ENCODE measurements around the gene ARHGEF11. TPM values are rescaled to one million over a fixed set of nuclear protein-coding genes. Genes with fewer than 3 reads are reported as not detected.

Gene ARHGEF11
- total RNA-seq, 1 experiment from 2014 or later = 25.3 TPM

DNA sequence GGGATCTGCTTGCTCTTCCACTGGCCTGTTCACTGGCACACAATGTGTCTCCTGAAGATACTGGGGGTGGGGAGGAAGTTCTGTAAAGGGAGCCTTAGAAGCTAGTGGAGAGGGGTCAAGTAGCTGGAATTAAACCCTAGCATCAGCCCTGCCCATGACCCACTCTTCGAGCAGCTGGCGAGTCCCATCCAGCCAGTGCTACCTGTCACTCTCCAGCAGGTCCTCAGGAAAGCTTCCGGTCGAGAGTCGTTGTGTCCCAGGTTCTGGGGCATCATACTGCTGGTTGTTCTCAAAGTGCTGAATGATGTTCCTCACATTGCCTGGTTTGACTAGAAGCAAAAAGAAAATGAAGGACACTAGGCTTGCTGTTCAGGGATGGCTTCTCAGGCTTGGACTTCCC, 94.2 kb downstream of the ARHGEF11 start:
- intact Hi-C loops (cut with micrococcal nuclease; ENCODE audit: unreplicated experiment) = no loop called here
- no peak for DNase-seq (ENCODE audit: low spot score)
- POLR2A ChIA-PET (ENCODE audit: low non-redundant PET) = no interaction called here
- Histone ChIP-seq H3K36me3 (ENCODE audit: insufficient read depth, low read length, poor library complexity, severe bottlenecking) (peaks cover 5% of the 10 kb centered on the region), H3K4me3 (ENCODE audit: low read depth, low read length, poor library complexity, severe bottlenecking) (no peak overlapping the region), H3K27me3 (replicated peaks; ENCODE audit: insufficient read depth, low read depth, low read length, poor library complexity) (no peaks in the 10 kb centered on the region), H3K9me3 (ENCODE audit: low read depth, low read length, poor library complexity, severe bottlenecking) (no peaks in the 10 kb centered on the region), H3K4me1 (ENCODE audit: insufficient read depth, low read length, poor library complexity, severe bottlenecking) (no peaks in the 10 kb centered on the region), H3K27ac (ENCODE audit: low read depth, low read length, poor library complexity, severe bottlenecking) (no peak overlapping the region)
- CTCF ChIA-PET = no interaction called here
- TF ChIP-seq EZH2 (IDR thresholded peaks at IDR 0.05; ENCODE audit: borderline replicate concordance, low read depth, low read length, poor library complexity, severe bottlenecking) = no peak
- TF ChIP-seq, protein P1, sequence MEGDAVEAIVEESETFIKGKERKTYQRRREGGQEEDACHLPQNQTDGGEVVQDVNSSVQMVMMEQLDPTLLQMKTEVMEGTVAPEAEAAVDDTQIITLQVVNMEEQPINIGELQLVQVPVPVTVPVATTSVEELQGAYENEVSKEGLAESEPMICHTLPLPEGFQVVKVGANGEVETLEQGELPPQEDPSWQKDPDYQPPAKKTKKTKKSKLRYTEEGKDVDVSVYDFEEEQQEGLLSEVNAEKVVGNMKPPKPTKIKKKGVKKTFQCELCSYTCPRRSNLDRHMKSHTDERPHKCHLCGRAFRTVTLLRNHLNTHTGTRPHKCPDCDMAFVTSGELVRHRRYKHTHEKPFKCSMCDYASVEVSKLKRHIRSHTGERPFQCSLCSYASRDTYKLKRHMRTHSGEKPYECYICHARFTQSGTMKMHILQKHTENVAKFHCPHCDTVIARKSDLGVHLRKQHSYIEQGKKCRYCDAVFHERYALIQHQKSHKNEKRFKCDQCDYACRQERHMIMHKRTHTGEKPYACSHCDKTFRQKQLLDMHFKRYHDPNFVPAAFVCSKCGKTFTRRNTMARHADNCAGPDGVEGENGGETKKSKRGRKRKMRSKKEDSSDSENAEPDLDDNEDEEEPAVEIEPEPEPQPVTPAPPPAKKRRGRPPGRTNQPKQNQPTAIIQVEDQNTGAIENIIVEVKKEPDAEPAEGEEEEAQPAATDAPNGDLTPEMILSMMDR (conservative IDR thresholded peaks at IDR 0.05; ENCODE audit: low read depth, low read length) = no peak
- no TSS peak for BruUV-seq (replicated peaks)

DNA sequence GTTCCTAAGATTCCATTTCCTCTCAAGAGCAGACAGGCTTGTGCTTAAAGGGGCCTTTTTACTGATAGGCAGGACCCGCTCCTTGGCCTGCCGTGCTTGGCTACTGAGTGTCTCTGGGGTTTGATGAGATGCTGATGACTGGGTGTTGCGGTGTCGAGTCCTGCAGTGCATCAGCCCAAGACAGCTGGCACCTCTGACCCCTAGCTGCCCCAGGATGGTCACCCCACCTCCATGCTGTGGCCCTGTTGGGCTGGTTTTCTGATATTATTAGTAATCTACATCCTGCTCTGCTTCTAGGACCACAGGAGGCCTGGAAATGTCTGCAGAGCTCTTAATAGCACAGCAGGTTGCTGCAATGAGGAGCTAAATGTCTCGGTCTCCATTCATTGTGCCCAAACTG, 96.4 kb downstream of the ARHGEF11 start:
- Histone ChIP-seq H3K27ac (ENCODE audit: low read depth, low read length, poor library complexity, severe bottlenecking) (no peak overlapping the region), H3K4me1 (ENCODE audit: insufficient read depth, low read length, poor library complexity, severe bottlenecking) (no peaks in the 10 kb centered on the region), H3K36me3 (ENCODE audit: insufficient read depth, low read length, poor library complexity, severe bottlenecking) (peaks cover 9% of the 10 kb centered on the region), H3K4me3 (ENCODE audit: low read depth, low read length, poor library complexity, severe bottlenecking) (no peak overlapping the region), H3K27me3 (replicated peaks; ENCODE audit: insufficient read depth, low read depth, low read length, poor library complexity) (no peaks in the 10 kb centered on the region), H3K9me3 (ENCODE audit: low read depth, low read length, poor library complexity, severe bottlenecking) (no peaks in the 10 kb centered on the region)
- TF ChIP-seq EZH2 (IDR thresholded peaks at IDR 0.05; ENCODE audit: borderline replicate concordance, low read depth, low read length, poor library complexity, severe bottlenecking) = no peak
- TF ChIP-seq, protein P1 (conservative IDR thresholded peaks at IDR 0.05; ENCODE audit: low read depth, low read length) = no peak
- ChIA-PET CTCF (interaction anchor here (1.0 kb wide), 1 partner anchor 21 kb away, joined by 3 read pairs; no protein-coding TSS in a partner anchor), POLR2A (ENCODE audit: low non-redundant PET) (no interaction called here)
- DNase-seq (ENCODE audit: low spot score) = no peak
- intact Hi-C loops (cut with micrococcal nuclease; ENCODE audit: unreplicated experiment) = no loop called here
- BruUV-seq (replicated peaks) = no TSS peak

DNA sequence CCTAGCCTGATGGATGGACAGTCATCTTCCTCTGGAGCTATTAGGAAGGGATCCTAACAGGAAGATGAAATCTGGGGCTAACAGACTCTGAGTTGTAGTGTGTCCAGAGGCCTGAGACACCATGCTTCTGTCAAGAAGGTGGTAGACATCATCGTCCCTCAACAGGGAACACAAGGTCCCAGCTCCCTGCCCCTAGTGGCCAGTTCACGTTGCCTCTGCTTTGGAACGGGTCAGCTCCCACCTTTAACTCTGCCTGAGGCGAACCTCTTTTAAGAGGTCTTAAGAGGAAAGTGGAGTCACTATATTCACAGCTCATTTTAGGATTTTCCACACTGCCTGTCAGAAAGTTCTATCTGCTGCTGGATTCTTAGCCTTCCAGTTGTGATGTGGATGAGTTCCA, 96.8 kb downstream of the ARHGEF11 start:
- no peaks in the 10 kb centered on the region for H3K27me3 ChIP-seq (replicated peaks; ENCODE audit: insufficient read depth, low read depth, low read length, poor library complexity)

More for the DNA sequence above, 96.8 kb downstream of the ARHGEF11 start:
- H3K27ac ChIP-seq (ENCODE audit: low read depth, low read length, poor library complexity, severe bottlenecking) = no peak overlapping the region
- CTCF ChIA-PET = interaction anchor here (1.0 kb wide), 1 partner anchor 21 kb away, joined by 3 read pairs; no protein-coding TSS in a partner anchor
- no TSS peak for BruUV-seq (replicated peaks)
- DNase-seq (ENCODE audit: low spot score) = no peak
- no peaks in the 10 kb centered on the region for H3K4me1 ChIP-seq (ENCODE audit: insufficient read depth, low read length, poor library complexity, severe bottlenecking)
- H3K4me3 ChIP-seq (ENCODE audit: low read depth, low read length, poor library complexity, severe bottlenecking) = no peak overlapping the region
- H3K36me3 ChIP-seq (ENCODE audit: insufficient read depth, low read length, poor library complexity, severe bottlenecking) = peaks cover 9% of the 10 kb centered on the region
- POLR2A ChIA-PET (ENCODE audit: low non-redundant PET) = no interaction called here
- intact Hi-C loops (cut with micrococcal nuclease; ENCODE audit: unreplicated experiment) = no loop called here
- TF ChIP-seq, protein P1 (conservative IDR thresholded peaks at IDR 0.05; ENCODE audit: low read depth, low read length) = peak; percentile 31; the same call in 1 of the 2 replicates
- TF ChIP-seq EZH2 (IDR thresholded peaks at IDR 0.05; ENCODE audit: borderline replicate concordance, low read depth, low read length, poor library complexity, severe bottlenecking) = no peak
- H3K9me3 ChIP-seq (ENCODE audit: low read depth, low read length, poor library complexity, severe bottlenecking) = no peaks in the 10 kb centered on the region
